GM12878 (cell line): ENCODE results near the gene SRBD1. TPM values are rescaled to one million over a fixed set of nuclear protein-coding genes. Genes with fewer than 3 reads are reported as not detected.

Experiments
- ATAC-seq: fragments of 200-7000 bp; cut with Tn5 transposase; 3 replicates; pipeline ENCODE4 v1.9.1; 2020; ENCODE audit warnings: mild to moderate bottlenecking, moderate library complexity
- BruUV-seq: library from RNA; stranded (reverse); fragments of 400-500 nt; replicated peaks from 2 replicates; lab custom pipeline; 2021; lab: Mats Ljungman, UMichigan
- CTCF ChIA-PET: fragments of 300-600 bp; sonication (Branson Sonifier 250); formaldehyde crosslinking; extraction: SDS; loops from one replicate; lab custom pipeline; 2021; ENCODE audit warnings: inconsistent platforms; lab: Yijun Ruan, JAX
- POLR2A ChIA-PET: fragments of 350-600 bp; formaldehyde crosslinking; extraction: SDS; loops from one replicate; lab custom pipeline; 2021; ENCODE audit warnings: inconsistent platforms; lab: Charles Lee
- RAD21 ChIA-PET: fragments of 300-600 bp; sonication (Branson Sonifier 250); formaldehyde crosslinking; loops from one replicate; lab custom pipeline; 2023; ENCODE audit warnings: antibody characterized with exemption; ENCODE audit not compliant: unreplicated experiment; lab: Charles Lee
- SMC1A ChIA-PET: fragments of 300-600 bp; sonication (Branson Sonifier 250); formaldehyde crosslinking; loops from one replicate; lab custom pipeline; 2023; ENCODE audit not compliant: unreplicated experiment, uncharacterized antibody; lab: Charles Lee
- DNase-seq: peaks from one replicate; pipeline ENCODE4 v3.0.0-alpha.2; 2011; ENCODE audit warnings: low read depth, low spot score
- FAIRE-seq: peaks from 3 replicates; lab custom pipeline; 2011; peaks lifted over from hg19 to GRCh38; lab: Jason Lieb, UNC
- H2AFZ ChIP-seq: 2 replicates; pipeline ENCODE4 v1.6.0; 2011; ENCODE audit warnings: low read depth, low read length, control low read depth; ENCODE audit not compliant: control insufficient read depth
- H3K27ac ChIP-seq: 2 replicates; pipeline ENCODE4 v1.5.1; 2011; ENCODE audit warnings: control low read depth; ENCODE audit not compliant: control insufficient read depth, insufficient read depth
- H3K27me3 ChIP-seq, 2 experiments: replicated peaks in 1 of 2; 2 replicates each; pipeline versions ENCODE4 v1.6.0 to v1.6.1; 2011; ENCODE audit warnings: low read length in 1 of 2; ENCODE audit not compliant: control insufficient read depth in 2 of 2, insufficient read depth in 2 of 2
- H3K36me3 ChIP-seq, 2 experiments: 2 replicates each; pipeline ENCODE4 v1.5.1; 2011; ENCODE audit warnings: low read length in 1 of 2; ENCODE audit not compliant: control insufficient read depth in 2 of 2, insufficient read depth in 2 of 2
- H3K4me1 ChIP-seq: 2 replicates; pipeline ENCODE4 v1.6.1; 2011; ENCODE audit warnings: mild to moderate bottlenecking, low read length, moderate library complexity, mixed read lengths; ENCODE audit not compliant: control insufficient read depth, insufficient read depth
- H3K4me2 ChIP-seq: 2 replicates; pipeline ENCODE4 v1.6.0; 2011; ENCODE audit warnings: control low read depth; ENCODE audit not compliant: control insufficient read depth, insufficient read depth
- H3K4me3 ChIP-seq: fragments of 200-600 bp; sonication (generic); 2 replicates; pipeline ENCODE4 v1.5.1; 2016
- H3K79me2 ChIP-seq: 2 replicates; pipeline ENCODE4 v1.6.0; 2011; ENCODE audit warnings: low read length; ENCODE audit not compliant: control insufficient read depth, insufficient read depth
- H3K9ac ChIP-seq: 2 replicates; pipeline ENCODE4 v1.8.0; 2011; ENCODE audit warnings: low read length, control low read depth, mixed read lengths; ENCODE audit not compliant: control insufficient read depth, insufficient read depth
- H3K9me3 ChIP-seq: replicated peaks from 3 replicates; pipeline ENCODE4 v1.5.1; 2011; ENCODE audit warnings: mild to moderate bottlenecking, low read length; ENCODE audit not compliant: control insufficient read depth, insufficient read depth
- H4K20me1 ChIP-seq: 2 replicates; pipeline ENCODE4 v1.6.0; 2011; ENCODE audit not compliant: control insufficient read depth, insufficient read depth
- BMI1 ChIP-seq: fragments of 450-650 bp; IDR thresholded peaks from 2 replicates; pipeline ENCODE4 v1.6.1; 2016; ENCODE audit warnings: mild to moderate bottlenecking, moderate library complexity, borderline replicate concordance
- CEBPB ChIP-seq, 2 experiments: fragments of 150-350 bp in 1 of 2; IDR thresholded peaks; 2 replicates each; pipeline ENCODE4 v1.6.1; 2012 to 2014; ENCODE audit warnings: low read depth in 2 of 2, low read length in 2 of 2, borderline replicate concordance in 1 of 2, inconsistent platforms in 1 of 2
- KDM1A ChIP-seq: fragments of 200-600 bp; sonication (generic); IDR thresholded peaks from 2 replicates; pipeline ENCODE4 v1.6.1; 2016; ENCODE audit warnings: borderline replicate concordance
- KLF5 ChIP-seq: fragments of 450-650 bp; IDR thresholded peaks from 2 replicates; pipeline ENCODE4 v1.6.1; 2014; ENCODE audit warnings: mild to moderate bottlenecking; ENCODE audit not compliant: partially characterized antibody
- MTA2 ChIP-seq: fragments of 450-650 bp; IDR thresholded peaks from 2 replicates; pipeline ENCODE4 v1.6.1; 2016; ENCODE audit warnings: low read depth, mild to moderate bottlenecking, moderate library complexity
- SPI1 ChIP-seq: IDR thresholded peaks from 2 replicates; pipeline ENCODE4 v1.6.1; 2011; ENCODE audit warnings: low read depth, mild to moderate bottlenecking, low read length, moderate library complexity, borderline replicate concordance; ENCODE audit not compliant: insufficient read depth
- SREBF2 ChIP-seq: IDR thresholded peaks from 2 replicates; pipeline ENCODE4 v1.6.1; 2012; ENCODE audit warnings: mild to moderate bottlenecking, low read length
- SUPT20H ChIP-seq: IDR thresholded peaks from 2 replicates; pipeline ENCODE4 v1.6.1; 2011; ENCODE audit warnings: low read depth, mild to moderate bottlenecking, low read length, moderate library complexity, borderline replicate concordance; ENCODE audit not compliant: control insufficient read depth
- WGBS: methylation state at CpG from one replicate; pipeline ENCODE4 v1.1.6; 2016; ENCODE audit warnings: low lambda C conversion rate; ENCODE audit not compliant: insufficient replicate concordance, insufficient coverage; ENCODE audit errors: missing lambda C conversion rate; 5-methylcytosine and 5-hydroxymethylcytosine counted together
- in situ Hi-C: fragments of 300-500 bp; cut with MboI; formaldehyde crosslinking; loops from 9 replicates; pipeline ENCODE4 v1.14.3; 2018; ENCODE audit warnings: mixed read lengths
- intact Hi-C: fragments of 100-400 bp; cut with micrococcal nuclease; formaldehyde crosslinking; loops from one replicate; pipeline ENCODE4 v1.14.2; 2022; ENCODE audit not compliant: unreplicated experiment
- polyA plus RNA-seq, 11 experiments: library from polyadenylated mRNA; depleted of rRNA in 4 of 11; unstranded in 6 of 11; stranded (reverse) in 5 of 11; fragments of >200 nt; fragmentation: Nextera tagmentation in 4 of 11; fragmentation: Illumina TruSeq in 1 of 11; extraction: Ambion mirVana in 4 of 11; extraction: Trizol in 1 of 11; gene quantifications; 1 replicate in 1 of 11; 2 replicates in 10 of 11; pipeline versions ENCODE4 v1.2.1 to v1.2.3, GENCODE V29; 2011 to 2016; ENCODE audit warnings: inconsistent platforms in 2 of 11, missing spikeins in 2 of 11, low read depth in 1 of 11
- total RNA-seq, 4 experiments: library from RNA; depleted of rRNA in 3 of 4; stranded (reverse); fragments of >200 nt in 3 of 4; fragmentation: Illumina TruSeq in 1 of 4; extraction: Trizol in 1 of 4; gene quantifications; 2 replicates each; pipeline versions ENCODE4 v1.2.1 to v1.2.3, GENCODE V29; 2013 to 2021
- TF ChIP-seq, protein P1 (sequence below): IDR thresholded peaks from 2 replicates; pipeline ENCODE4 v1.6.1; 2012; ENCODE audit warnings: mild to moderate bottlenecking, low read depth, low read length
- TF ChIP-seq, protein P2 (sequence below): fragments of 150-350 bp; IDR thresholded peaks from 2 replicates; pipeline ENCODE4 v1.6.1; 2016; ENCODE audit warnings: low read depth, low read length

SRBD1 gene
- total and polyA plus RNA-seq, 10 of the 15 experiments (the other 5 are each of a cell fraction or from before 2014, with no cell fraction given) = 9.7 to 33.1 (median 20.1) TPM

DNA sequence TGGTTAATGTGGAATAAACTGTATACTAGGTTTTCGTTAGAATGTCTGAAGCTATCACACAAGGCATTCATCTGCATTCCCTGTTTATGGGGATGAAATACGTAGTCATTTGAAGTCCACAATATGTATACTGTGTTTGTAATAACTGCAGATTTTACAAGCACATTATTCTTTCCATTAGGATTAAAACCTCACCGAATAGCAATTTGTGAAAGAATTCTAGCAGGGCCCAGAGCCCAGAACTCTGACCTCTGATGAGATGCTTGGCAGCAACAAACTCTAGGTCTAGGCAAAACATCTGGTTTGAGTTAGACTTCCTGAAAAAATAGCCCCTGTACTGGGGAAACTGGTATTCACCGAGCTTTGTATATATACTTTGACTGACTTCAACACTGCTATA is 158.2 kb downstream of the SRBD1 start:
- ChIA-PET SMC1A (interaction anchor here (0.6 to 1.9 kb wide), 8 partner anchors 10 to 1515 kb away, joined by 3 to 13 read pairs (median 4); no protein-coding TSS in a partner anchor), POLR2A (interaction anchor here (0.6 kb wide), 1 partner anchor 274 kb away, joined by 3 read pairs; no protein-coding TSS in a partner anchor), CTCF (interaction anchor here (1.0 kb wide), 1 partner anchor 47 kb away, joined by 4 read pairs; no protein-coding TSS in a partner anchor), RAD21 (interaction anchor here (0.7 to 1.5 kb wide), 3 partner anchors 9 to 19 kb away, joined by 3 read pairs; no protein-coding TSS in a partner anchor)
- H3K4me1 ChIP-seq = no peaks in the 10 kb centered on the region
- H3K79me2 ChIP-seq = no peaks in the 10 kb centered on the region
- FAIRE-seq = no peak
- no TSS peak for BruUV-seq
- no peaks in the 10 kb centered on the region for H3K27me3 ChIP-seq
- H3K4me2 ChIP-seq = no peak overlapping the region
- ATAC-seq = no peak
- H3K36me3 ChIP-seq = no peaks in the 10 kb centered on the region; a peak in 1 of 4 replicates
- no peak overlapping the region for H2AFZ ChIP-seq
- DNase-seq = no peak
- H3K9me3 ChIP-seq = no peaks in the 10 kb centered on the region
- no peaks in the 10 kb centered on the region for H4K20me1 ChIP-seq
- H3K4me3 ChIP-seq = no peak overlapping the region
- no peak overlapping the region for H3K27ac ChIP-seq
- in situ Hi-C loops = no loop called here
- WGBS = 99% methylated on average over 4 of the region's 4 CpGs
- no peak overlapping the region for H3K9ac ChIP-seq
- no peak for TF ChIP-seq SREBF2
- no peak for TF ChIP-seq MTA2
- no peak for TF ChIP-seq CEBPB (IDR thresholded peaks at IDR 0.05; ENCODE audit: borderline replicate concordance in 1 of 2, low read depth in 2 of 2, low read length in 2 of 2)
- no peak for TF ChIP-seq BMI1
- TF ChIP-seq SUPT20H = no peak
- no peak for TF ChIP-seq KLF5
- TF ChIP-seq, protein P1, sequence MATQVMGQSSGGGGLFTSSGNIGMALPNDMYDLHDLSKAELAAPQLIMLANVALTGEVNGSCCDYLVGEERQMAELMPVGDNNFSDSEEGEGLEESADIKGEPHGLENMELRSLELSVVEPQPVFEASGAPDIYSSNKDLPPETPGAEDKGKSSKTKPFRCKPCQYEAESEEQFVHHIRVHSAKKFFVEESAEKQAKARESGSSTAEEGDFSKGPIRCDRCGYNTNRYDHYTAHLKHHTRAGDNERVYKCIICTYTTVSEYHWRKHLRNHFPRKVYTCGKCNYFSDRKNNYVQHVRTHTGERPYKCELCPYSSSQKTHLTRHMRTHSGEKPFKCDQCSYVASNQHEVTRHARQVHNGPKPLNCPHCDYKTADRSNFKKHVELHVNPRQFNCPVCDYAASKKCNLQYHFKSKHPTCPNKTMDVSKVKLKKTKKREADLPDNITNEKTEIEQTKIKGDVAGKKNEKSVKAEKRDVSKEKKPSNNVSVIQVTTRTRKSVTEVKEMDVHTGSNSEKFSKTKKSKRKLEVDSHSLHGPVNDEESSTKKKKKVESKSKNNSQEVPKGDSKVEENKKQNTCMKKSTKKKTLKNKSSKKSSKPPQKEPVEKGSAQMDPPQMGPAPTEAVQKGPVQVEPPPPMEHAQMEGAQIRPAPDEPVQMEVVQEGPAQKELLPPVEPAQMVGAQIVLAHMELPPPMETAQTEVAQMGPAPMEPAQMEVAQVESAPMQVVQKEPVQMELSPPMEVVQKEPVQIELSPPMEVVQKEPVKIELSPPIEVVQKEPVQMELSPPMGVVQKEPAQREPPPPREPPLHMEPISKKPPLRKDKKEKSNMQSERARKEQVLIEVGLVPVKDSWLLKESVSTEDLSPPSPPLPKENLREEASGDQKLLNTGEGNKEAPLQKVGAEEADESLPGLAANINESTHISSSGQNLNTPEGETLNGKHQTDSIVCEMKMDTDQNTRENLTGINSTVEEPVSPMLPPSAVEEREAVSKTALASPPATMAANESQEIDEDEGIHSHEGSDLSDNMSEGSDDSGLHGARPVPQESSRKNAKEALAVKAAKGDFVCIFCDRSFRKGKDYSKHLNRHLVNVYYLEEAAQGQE = no peak
- TF ChIP-seq, protein P2, sequence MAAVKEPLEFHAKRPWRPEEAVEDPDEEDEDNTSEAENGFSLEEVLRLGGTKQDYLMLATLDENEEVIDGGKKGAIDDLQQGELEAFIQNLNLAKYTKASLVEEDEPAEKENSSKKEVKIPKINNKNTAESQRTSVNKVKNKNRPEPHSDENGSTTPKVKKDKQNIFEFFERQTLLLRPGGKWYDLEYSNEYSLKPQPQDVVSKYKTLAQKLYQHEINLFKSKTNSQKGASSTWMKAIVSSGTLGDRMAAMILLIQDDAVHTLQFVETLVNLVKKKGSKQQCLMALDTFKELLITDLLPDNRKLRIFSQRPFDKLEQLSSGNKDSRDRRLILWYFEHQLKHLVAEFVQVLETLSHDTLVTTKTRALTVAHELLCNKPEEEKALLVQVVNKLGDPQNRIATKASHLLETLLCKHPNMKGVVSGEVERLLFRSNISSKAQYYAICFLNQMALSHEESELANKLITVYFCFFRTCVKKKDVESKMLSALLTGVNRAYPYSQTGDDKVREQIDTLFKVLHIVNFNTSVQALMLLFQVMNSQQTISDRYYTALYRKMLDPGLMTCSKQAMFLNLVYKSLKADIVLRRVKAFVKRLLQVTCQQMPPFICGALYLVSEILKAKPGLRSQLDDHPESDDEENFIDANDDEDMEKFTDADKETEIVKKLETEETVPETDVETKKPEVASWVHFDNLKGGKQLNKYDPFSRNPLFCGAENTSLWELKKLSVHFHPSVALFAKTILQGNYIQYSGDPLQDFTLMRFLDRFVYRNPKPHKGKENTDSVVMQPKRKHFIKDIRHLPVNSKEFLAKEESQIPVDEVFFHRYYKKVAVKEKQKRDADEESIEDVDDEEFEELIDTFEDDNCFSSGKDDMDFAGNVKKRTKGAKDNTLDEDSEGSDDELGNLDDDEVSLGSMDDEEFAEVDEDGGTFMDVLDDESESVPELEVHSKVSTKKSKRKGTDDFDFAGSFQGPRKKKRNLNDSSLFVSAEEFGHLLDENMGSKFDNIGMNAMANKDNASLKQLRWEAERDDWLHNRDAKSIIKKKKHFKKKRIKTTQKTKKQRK = no peak
- no peak for TF ChIP-seq SPI1
- TF ChIP-seq KDM1A = no peak
- TF ChIP-seq, all 136 proteins: peak for 0
- intact Hi-C loops = no loop called here
